Liver (tissue), 9 donors: Measurements from ENCODE around the gene SEPTIN10. TPM values are rescaled to one million over a fixed set of nuclear protein-coding genes. Genes with fewer than 3 reads are reported as not detected.

ENCODE experiments used
- DNase-seq: peaks from one replicate; pipeline ENCODE4 v3.0.0-alpha.2; 2017; ENCODE audit warnings: low spot score
- H3K27ac ChIP-seq, 2 donors: one replicate each; pipeline ENCODE4 v1.7.0; 2013; ENCODE audit warnings: inconsistent platforms in 2 of 2, low read length in 2 of 2, control low read depth in 1 of 2, low read depth in 1 of 2, mild to moderate bottlenecking in 1 of 2
- H3K27me3 ChIP-seq, 4 donors: one replicate each; pipeline versions ENCODE4 v1.6.1 to v1.7.0; 2013; ENCODE audit warnings: low read length in 3 of 4, inconsistent platforms in 1 of 4, mild to moderate bottlenecking in 1 of 4, moderate library complexity in 1 of 4; ENCODE audit not compliant: control insufficient read depth in 4 of 4, insufficient read depth in 4 of 4
- H3K36me3 ChIP-seq, 4 donors: one replicate each; pipeline versions ENCODE4 v1.6.1 to v1.7.0; 2013; ENCODE audit warnings: low read length in 3 of 4, mild to moderate bottlenecking in 3 of 4, low read depth in 1 of 4, moderate library complexity in 1 of 4; ENCODE audit not compliant: control insufficient read depth in 4 of 4, insufficient read depth in 3 of 4
- H3K4me1 ChIP-seq, 4 donors: one replicate each; pipeline versions ENCODE4 v1.6.1 to v1.7.0; 2013; ENCODE audit warnings: low read length in 3 of 4, mild to moderate bottlenecking in 3 of 4, moderate library complexity in 1 of 4; ENCODE audit not compliant: control insufficient read depth in 4 of 4, insufficient read depth in 4 of 4
- H3K4me3 ChIP-seq, 3 donors: one replicate each; pipeline versions ENCODE4 v1.6.1 to v1.7.0; 2013; ENCODE audit warnings: low read length in 3 of 3, control low read depth in 1 of 3, low read depth in 1 of 3, mild to moderate bottlenecking in 1 of 3
- H3K9ac ChIP-seq, 2 donors: one replicate each; pipeline ENCODE4 v1.7.0; 2013; ENCODE audit warnings: low read length in 2 of 2, mild to moderate bottlenecking in 2 of 2, moderate library complexity in 2 of 2, control low read depth in 1 of 2, low read depth in 1 of 2
- H3K9me3 ChIP-seq, 4 donors: one replicate each; pipeline versions ENCODE4 v1.6.1 to v1.7.0; 2013; ENCODE audit warnings: low read length in 3 of 4; ENCODE audit not compliant: control insufficient read depth in 4 of 4
- CTCF ChIP-seq: fragments of 150-350 bp; IDR thresholded peaks from 2 replicates; pipeline ENCODE4 v1.5.1; 2017; ENCODE audit warnings: improper control_type of control experiment, low read depth, low read length; ENCODE audit not compliant: missing input control
- EGR1 ChIP-seq, 2 donors: IDR thresholded peaks; 2 replicates each; pipeline ENCODE4 v1.6.1; 2016 to 2018; ENCODE audit warnings: antibody characterized with exemption in 2 of 2, low read depth in 2 of 2
- FOXA1 ChIP-seq: IDR thresholded peaks from 2 replicates; pipeline ENCODE4 v1.6.1; 2016; ENCODE audit warnings: antibody characterized with exemption
- HNF4A ChIP-seq, 2 donors: conservative IDR thresholded peaks; 2 replicates each; pipeline ENCODE4 v1.6.1; 2016; ENCODE audit warnings: antibody characterized with exemption in 2 of 2, mild to moderate bottlenecking in 2 of 2
- HNF4G ChIP-seq: IDR thresholded peaks from 2 replicates; pipeline ENCODE4 v1.6.1; 2016; ENCODE audit warnings: antibody characterized with exemption
- JUND ChIP-seq, 2 donors: IDR thresholded peaks; 2 replicates each; pipeline ENCODE4 v1.6.1; 2016; ENCODE audit warnings: antibody characterized with exemption in 2 of 2
- NR2F2 ChIP-seq: IDR thresholded peaks from 2 replicates; pipeline ENCODE4 v1.6.1; 2016; ENCODE audit warnings: antibody characterized with exemption
- RAD21 ChIP-seq, 2 donors: IDR thresholded peaks; 2 replicates each; pipeline ENCODE4 v1.6.1; 2016; ENCODE audit warnings: antibody characterized with exemption in 2 of 2, mild to moderate bottlenecking in 2 of 2
- SP1 ChIP-seq: IDR thresholded peaks from 2 replicates; pipeline ENCODE4 v1.6.1; 2018; ENCODE audit warnings: antibody characterized with exemption, mild to moderate bottlenecking
- YY1 ChIP-seq: IDR thresholded peaks from 2 replicates; pipeline ENCODE4 v1.6.1; 2016; ENCODE audit warnings: antibody characterized with exemption, mild to moderate bottlenecking
- ZBTB33 ChIP-seq: IDR thresholded peaks from 2 replicates; pipeline ENCODE4 v1.6.1; 2016; ENCODE audit warnings: antibody characterized with exemption
- WGBS: extraction: QIAGEN DNeasy Blood & Tissue Kit; methylation state at CpG from one replicate; pipeline ENCODE4 v1.1.7; 2013; 5-methylcytosine and 5-hydroxymethylcytosine counted together
- polyA plus RNA-seq, 2 donors: library from polyadenylated mRNA; stranded (reverse) in 1 of 2; unstranded in 1 of 2; fragments of 200-250 nt in 1 of 2; fragments of >200 nt in 1 of 2; fragmentation: Nextera tagmentation in 1 of 2; extraction: Ambion mirVana in 1 of 2; gene quantifications; one replicate each; pipeline versions ENCODE4 v1.2.1 to v1.2.3, GENCODE V29; 2013 to 2015
- total RNA-seq, 2 donors: library from RNA; depleted of rRNA; stranded (reverse); fragments of >200 nt; gene quantifications; one replicate each; pipeline ENCODE4 v1.2.3, GENCODE V29; 2014
- donor health status: healthy.
- donor health status: healthy.
- donor health status: healthy.
- donor health status: healthy.
- donor health status: healthy.

The SEPTIN10 gene
- total and polyA plus RNA-seq, 4 donors: 19.6 to 35.9 (median 20.1) TPM

GRCh38 chr2:109500910-109501309, 112.9 kb downstream of the SEPTIN10 start:
- Histone ChIP-seq H3K27me3 (no peaks in the 10 kb centered on the region), H3K9me3 (no peaks in the 10 kb centered on the region), H3K4me1 (no peaks in the 10 kb centered on the region), H3K36me3 (no peaks in the 10 kb centered on the region), H3K9ac (no peak overlapping the region), H3K4me3 (no peak overlapping the region), H3K27ac (no peak overlapping the region)
- TF ChIP-seq FOXA1 (no peak), EGR1 (IDR thresholded peaks at IDR 0.05; ENCODE audit: low read depth in 2 of 2) (no peak), SP1 (no peak)
- WGBS: 92% methylated on average over 8 of the region's 8 CpGs
- no peak for DNase-seq

- 70% methylated on average over 5 of the region's 5 CpGs for WGBS
- TF ChIP-seq ZBTB33 (no peak), SP1 (no peak), JUND (IDR thresholded peaks at IDR 0.05) (no peak), FOXA1 (no peak), YY1 (no peak), NR2F2 (no peak), CTCF (no peak)
- Histone ChIP-seq H3K4me1 (no peaks in the 10 kb centered on the region), H3K36me3 (no peaks in the 10 kb centered on the region), H3K27me3 (no peaks in the 10 kb centered on the region), H3K27ac (no peak overlapping the region), H3K4me3 (no peak overlapping the region), H3K9me3 (no peaks in the 10 kb centered on the region), H3K9ac (no peak overlapping the region)
- no peak for DNase-seq
Measured at GRCh38 chr2:109499566-109499965, 114.2 kb downstream of the SEPTIN10 start.

- WGBS: 95% methylated on average over 15 of the region's 15 CpGs
- TF ChIP-seq RAD21 (IDR thresholded peaks at IDR 0.05) (no peak), HNF4G (no peak), HNF4A (conservative IDR thresholded peaks at IDR 0.05) (no peak), FOXA1 (no peak)
- H3K9ac ChIP-seq: no peak overlapping the region
- H3K4me1 ChIP-seq: no peaks in the 10 kb centered on the region
- H3K27ac ChIP-seq: no peak overlapping the region
- no peak for DNase-seq
- no peaks in the 10 kb centered on the region for H3K9me3 ChIP-seq
- no peaks in the 10 kb centered on the region for H3K27me3 ChIP-seq
- no peak overlapping the region for H3K4me3 ChIP-seq
- no peaks in the 10 kb centered on the region for H3K36me3 ChIP-seq
Measured at GRCh38 chr2:109498906-109499305, 114.9 kb downstream of the SEPTIN10 start.
